ENCODE data around the gene ARSA. TPM values are rescaled to one million over a fixed set of nuclear protein-coding genes. Genes with fewer than 3 reads are reported as not detected.

The ARSA gene
- total RNA-seq, 2 donors from 2014 or later, result 30.7 to 38.9 TPM

DNA sequence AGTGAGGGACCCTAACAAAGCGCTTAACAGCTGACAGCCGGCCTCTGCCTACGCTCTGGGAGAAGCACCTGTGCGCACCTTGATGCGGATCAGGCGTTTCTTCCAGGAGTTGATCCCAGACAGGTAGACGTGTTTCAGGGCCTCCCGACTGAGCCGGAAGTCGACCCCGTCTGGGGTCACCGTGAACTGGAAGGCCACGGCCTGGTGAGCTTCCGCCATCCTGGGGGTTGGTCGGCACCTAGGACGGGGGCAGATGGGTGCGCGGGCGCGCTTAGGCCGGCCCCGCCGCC, 50.3 kb downstream of the ARSA start:
- Histone ChIP-seq H3K4me3 (peak overlapping the region; percentile 58 to 69), H3K27me3 (no peaks in the 10 kb centered on the region), H3K27ac (peak overlapping the region; percentile 85 to 96), H3K36me3 (peaks cover 33% of the 10 kb centered on the region), H3K9me3 (no peaks in the 10 kb centered on the region), H3K4me1 (peaks cover 0 to 46% of the 10 kb centered on the region in 2 donors)
- TF ChIP-seq, protein P1, sequence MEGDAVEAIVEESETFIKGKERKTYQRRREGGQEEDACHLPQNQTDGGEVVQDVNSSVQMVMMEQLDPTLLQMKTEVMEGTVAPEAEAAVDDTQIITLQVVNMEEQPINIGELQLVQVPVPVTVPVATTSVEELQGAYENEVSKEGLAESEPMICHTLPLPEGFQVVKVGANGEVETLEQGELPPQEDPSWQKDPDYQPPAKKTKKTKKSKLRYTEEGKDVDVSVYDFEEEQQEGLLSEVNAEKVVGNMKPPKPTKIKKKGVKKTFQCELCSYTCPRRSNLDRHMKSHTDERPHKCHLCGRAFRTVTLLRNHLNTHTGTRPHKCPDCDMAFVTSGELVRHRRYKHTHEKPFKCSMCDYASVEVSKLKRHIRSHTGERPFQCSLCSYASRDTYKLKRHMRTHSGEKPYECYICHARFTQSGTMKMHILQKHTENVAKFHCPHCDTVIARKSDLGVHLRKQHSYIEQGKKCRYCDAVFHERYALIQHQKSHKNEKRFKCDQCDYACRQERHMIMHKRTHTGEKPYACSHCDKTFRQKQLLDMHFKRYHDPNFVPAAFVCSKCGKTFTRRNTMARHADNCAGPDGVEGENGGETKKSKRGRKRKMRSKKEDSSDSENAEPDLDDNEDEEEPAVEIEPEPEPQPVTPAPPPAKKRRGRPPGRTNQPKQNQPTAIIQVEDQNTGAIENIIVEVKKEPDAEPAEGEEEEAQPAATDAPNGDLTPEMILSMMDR (IDR thresholded peaks at IDR 0.05), result no peak
- DNase-seq (ENCODE audit: low spot score), result no peak

DNA sequence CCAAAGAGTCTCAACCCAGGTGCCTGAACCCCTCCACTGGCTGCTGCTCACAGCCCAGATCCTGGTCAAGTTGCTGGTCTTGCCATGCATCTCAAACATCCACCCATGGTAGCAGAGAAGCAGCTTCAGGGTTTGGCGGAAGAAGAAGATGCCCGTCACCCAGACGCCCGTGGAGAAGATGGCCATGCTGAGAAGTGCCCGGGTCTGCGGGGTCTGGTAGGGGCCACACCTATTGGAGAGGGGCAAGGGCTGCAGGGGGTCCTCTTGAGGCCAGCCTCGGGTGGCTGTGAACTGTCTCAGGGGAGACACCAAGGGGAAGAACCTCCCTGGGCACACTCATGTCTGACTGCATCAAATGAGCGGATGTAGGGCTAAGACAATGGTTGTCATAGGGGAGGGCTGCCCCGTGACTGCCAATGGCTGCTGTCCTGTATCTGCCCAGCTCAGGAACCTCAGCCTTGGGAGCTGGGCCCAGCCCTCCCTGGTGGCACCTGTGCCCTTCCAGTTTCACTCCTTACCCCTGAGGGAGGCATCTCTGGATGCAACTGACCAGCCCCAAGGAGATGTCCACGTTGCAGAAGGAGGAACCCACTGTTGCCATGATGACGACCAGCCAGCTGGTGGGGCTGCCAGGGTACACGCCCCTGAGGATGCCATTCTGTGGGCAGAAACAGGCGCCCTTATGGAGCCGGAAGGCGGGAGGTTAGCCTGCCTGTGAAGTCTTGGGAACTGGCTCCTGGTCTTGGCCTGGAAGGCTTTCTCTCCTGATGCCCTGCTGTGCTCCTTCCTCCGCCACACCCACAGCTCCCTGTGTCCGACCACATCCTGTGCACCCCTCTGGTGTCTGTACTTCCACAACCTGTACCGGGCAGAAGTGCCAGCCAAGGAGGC, 50.9 kb downstream of the ARSA start:
- DNase-seq (ENCODE audit: low spot score), result no peak
- Histone ChIP-seq H3K4me1 (peaks cover 0 to 45% of the 10 kb centered on the region in 2 donors), H3K27me3 (no peaks in the 10 kb centered on the region), H3K36me3 (peaks cover 39% of the 10 kb centered on the region), H3K4me3 (peak overlapping the region; percentile 58 to 69), H3K9me3 (no peaks in the 10 kb centered on the region), H3K27ac (peak overlapping the region; percentile 85 to 96)
- TF ChIP-seq, protein P1 (IDR thresholded peaks at IDR 0.05), result no peak

DNA sequence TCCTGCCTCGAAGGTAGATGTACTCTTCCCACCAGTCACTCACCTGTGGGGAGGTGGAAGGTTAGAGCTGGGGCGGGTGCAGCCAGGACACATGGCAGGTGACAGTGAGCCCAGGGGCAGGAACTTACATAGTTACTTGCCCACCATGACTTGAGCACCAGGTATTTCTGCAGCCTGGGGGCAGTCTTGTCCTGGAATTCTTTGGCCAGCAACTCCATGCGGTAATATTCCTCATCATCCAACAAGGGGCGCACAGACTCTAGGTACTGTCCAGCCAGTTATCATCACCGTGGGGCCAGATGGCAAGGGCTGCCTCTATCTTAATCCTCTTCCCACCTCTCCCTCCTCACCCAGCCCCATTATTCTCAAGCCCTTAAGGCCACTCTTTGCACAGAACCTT, 51.9 kb downstream of the ARSA start:
- Histone ChIP-seq H3K36me3 (peaks cover 49% of the 10 kb centered on the region), H3K4me1 (peaks cover 0 to 36% of the 10 kb centered on the region in 2 donors), H3K9me3 (no peaks in the 10 kb centered on the region), H3K27me3 (no peaks in the 10 kb centered on the region), H3K4me3 (no peak overlapping the region), H3K27ac (peak overlapping the region in 1 of 2 donors; percentile 16)
- TF ChIP-seq, protein P1 (IDR thresholded peaks at IDR 0.05), result peak in 1 of 2 donors; percentile 43
- DNase-seq (ENCODE audit: low spot score), result no peak

DNA sequence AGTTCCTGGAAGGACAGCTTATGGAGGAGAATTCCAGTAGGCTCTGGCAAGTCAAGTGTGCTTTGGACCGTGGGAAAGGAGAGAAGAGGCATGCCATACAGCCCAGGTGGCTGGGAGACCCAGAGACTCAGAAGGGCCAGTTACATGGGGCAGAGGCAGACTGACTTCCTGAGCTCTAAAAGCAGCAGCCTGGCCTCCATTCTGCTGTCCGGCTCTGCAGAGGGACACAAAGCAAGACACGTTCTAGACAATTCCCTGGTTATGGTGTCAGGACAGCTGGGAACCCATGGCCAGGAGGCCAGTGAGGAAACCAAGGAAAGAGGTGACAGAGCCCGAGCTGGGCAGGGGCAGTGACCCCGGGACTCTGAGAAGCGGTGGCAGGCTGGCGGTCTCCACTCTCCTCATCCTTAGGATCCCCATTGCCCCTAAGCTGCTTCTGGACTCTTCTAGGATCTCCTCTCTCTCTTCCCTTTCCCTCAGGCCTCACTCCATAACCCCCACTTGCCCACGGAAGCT, 52.5 kb downstream of the ARSA start:
- H3K9me3 ChIP-seq, result no peaks in the 10 kb centered on the region
- no peak overlapping the region for H3K27ac ChIP-seq
- peaks cover 55% of the 10 kb centered on the region for H3K36me3 ChIP-seq

More for the DNA sequence above, 52.5 kb downstream of the ARSA start:
- no peak overlapping the region for H3K4me3 ChIP-seq
- peaks cover 0 to 32% of the 10 kb centered on the region in 2 donors for H3K4me1 ChIP-seq
- H3K27me3 ChIP-seq, result no peaks in the 10 kb centered on the region
- DNase-seq (ENCODE audit: low spot score), result no peak
- TF ChIP-seq, protein P1 (IDR thresholded peaks at IDR 0.05), result no peak

Other genes starting within 250 kb of the ARSA start
- gene SBF1, start 153.1 kb downstream of the ARSA start, total RNA-seq, result 10 to 100 TPM; 41.1 to 57.1 TPM
- under 1 TPM in 1 of 2 donors, not detected in 1; 0.08 TPM for gene ADM2, start 146.6 kb downstream of the ARSA start, total RNA-seq
- gene MIOX, start 141.3 kb downstream of the ARSA start, total RNA-seq, result not detected
- gene LMF2, start 120.5 kb downstream of the ARSA start, total RNA-seq, result 10 to 100 TPM; 30.1 to 33.8 TPM
- 10 to 100 TPM; 19.5 to 33.4 TPM for gene NCAPH2, start 119.9 kb downstream of the ARSA start, total RNA-seq
- under 1 TPM in 1 of 2 donors, not detected in 1; 0.94 TPM for gene SCO2, start 102.6 kb downstream of the ARSA start, total RNA-seq
- gene TYMP, start 98.1 kb downstream of the ARSA start, total RNA-seq, result 10 to 100 TPM in 1 of 2 donors, 1 to 10 TPM in 1; 9.1 to 35.8 TPM
- gene KLHDC7B, start 82.3 kb downstream of the ARSA start, total RNA-seq, result not detected
- gene SYCE3, start 65.2 kb downstream of the ARSA start, total RNA-seq, result not detected
- 100 to 1,000 TPM; 184 to 281 TPM for gene CPT1B, start 49.7 kb downstream of the ARSA start, total RNA-seq
- 10 to 100 TPM; 25.1 to 29.5 TPM for gene CHKB, start 45.3 kb downstream of the ARSA start, total RNA-seq
- gene MAPK8IP2, start 27.4 kb downstream of the ARSA start, total RNA-seq, result under 1 TPM; 0.26 to 0.71 TPM
- gene SHANK3, start 44.7 kb upstream of the ARSA start, total RNA-seq, result 10 to 100 TPM in 1 of 2 donors, 1 to 10 TPM in 1; 8.2 to 12.3 TPM
- under 1 TPM in 1 of 2 donors, not detected in 1; 0.39 TPM for gene ACR, start 110.1 kb upstream of the ARSA start, total RNA-seq
- 1 to 10 TPM; 4.3 to 9.9 TPM for gene RABL2B, start 155.5 kb upstream of the ARSA start, total RNA-seq

Measured in right atrium auricular region (tissue), 2 donors.